ENCODE data around the gene TRIL.

Gene TRIL

GRCh38 chr7:28980451-28981160, 22.5 kb upstream of the TRIL start:
- no peak overlapping the region for H3K27ac ChIP-seq (ENCODE audit: low read depth, low read length)
- H3K4me3 ChIP-seq (ENCODE audit: low read depth in 1 of 2, low read length in 2 of 2) = no peak overlapping the region
- no peaks in the 10 kb centered on the region for H3K9me3 ChIP-seq (ENCODE audit: low read length)
- peaks cover 18% of the 10 kb centered on the region for H3K4me1 ChIP-seq (ENCODE audit: insufficient read depth, low read length)
- H3K36me3 ChIP-seq (ENCODE audit: insufficient read depth, low read length) = no peaks in the 10 kb centered on the region
- H3K9ac ChIP-seq (ENCODE audit: low read length) = no peak overlapping the region
- H3K27me3 ChIP-seq (ENCODE audit: control insufficient read depth in 1 of 2, insufficient read depth in 2 of 2, low read length in 2 of 2) = no peaks in the 10 kb centered on the region

- no peak overlapping the region for H3K4me3 ChIP-seq (ENCODE audit: low read depth in 1 of 2, low read length in 2 of 2)
- peaks cover 10% of the 10 kb centered on the region for H3K4me1 ChIP-seq (ENCODE audit: insufficient read depth, low read length)
- H3K27me3 ChIP-seq (ENCODE audit: control insufficient read depth in 1 of 2, insufficient read depth in 2 of 2, low read length in 2 of 2) = no peaks in the 10 kb centered on the region
- H3K9me3 ChIP-seq (ENCODE audit: low read length) = no peaks in the 10 kb centered on the region
- H3K27ac ChIP-seq (ENCODE audit: low read depth, low read length) = no peak overlapping the region
- H3K36me3 ChIP-seq (ENCODE audit: insufficient read depth, low read length) = no peaks in the 10 kb centered on the region
- no peak overlapping the region for H3K9ac ChIP-seq (ENCODE audit: low read length)
Observed at GRCh38 chr7:28979776-28980175, 21.6 kb upstream of the TRIL start.

- Histone ChIP-seq H3K27ac (ENCODE audit: low read depth, low read length) (no peak overlapping the region), H3K4me1 (ENCODE audit: insufficient read depth, low read length) (no peaks in the 10 kb centered on the region), H3K36me3 (ENCODE audit: insufficient read depth, low read length) (no peaks in the 10 kb centered on the region), H3K9me3 (ENCODE audit: low read length) (no peaks in the 10 kb centered on the region), H3K4me3 (ENCODE audit: low read depth in 1 of 2, low read length in 2 of 2) (no peak overlapping the region), H3K9ac (ENCODE audit: low read length) (no peak overlapping the region), H3K27me3 (ENCODE audit: control insufficient read depth in 1 of 2, insufficient read depth in 2 of 2, low read length in 2 of 2) (no peaks in the 10 kb centered on the region)
Observed at GRCh38 chr7:28977881-28978280, 19.8 kb upstream of the TRIL start.

GRCh38 chr7:28976022-28976421, 17.9 kb upstream of the TRIL start:
- H3K9me3 ChIP-seq (ENCODE audit: low read length) = peaks cover 6% of the 10 kb centered on the region
- H3K27ac ChIP-seq (ENCODE audit: low read depth, low read length) = no peak overlapping the region
- no peak overlapping the region for H3K4me3 ChIP-seq (ENCODE audit: low read depth in 1 of 2, low read length in 2 of 2)
- H3K27me3 ChIP-seq (ENCODE audit: control insufficient read depth in 1 of 2, insufficient read depth in 2 of 2, low read length in 2 of 2) = no peaks in the 10 kb centered on the region
- H3K36me3 ChIP-seq (ENCODE audit: insufficient read depth, low read length) = no peaks in the 10 kb centered on the region
- no peaks in the 10 kb centered on the region for H3K4me1 ChIP-seq (ENCODE audit: insufficient read depth, low read length)
- no peak overlapping the region for H3K9ac ChIP-seq (ENCODE audit: low read length)

- H3K27me3 ChIP-seq (ENCODE audit: control insufficient read depth in 1 of 2, insufficient read depth in 2 of 2, low read length in 2 of 2) = no peaks in the 10 kb centered on the region
- peaks cover 6% of the 10 kb centered on the region for H3K9me3 ChIP-seq (ENCODE audit: low read length)
- no peak overlapping the region for H3K4me3 ChIP-seq (ENCODE audit: low read depth in 1 of 2, low read length in 2 of 2)
- no peaks in the 10 kb centered on the region for H3K36me3 ChIP-seq (ENCODE audit: insufficient read depth, low read length)
- no peak overlapping the region for H3K9ac ChIP-seq (ENCODE audit: low read length)
- H3K4me1 ChIP-seq (ENCODE audit: insufficient read depth, low read length) = no peaks in the 10 kb centered on the region
- H3K27ac ChIP-seq (ENCODE audit: low read depth, low read length) = no peak overlapping the region
Observed at GRCh38 chr7:28973591-28973990, 15.5 kb upstream of the TRIL start.

GRCh38 chr7:28964056-28964455, 5.9 kb upstream of the TRIL start:
- H3K9me3 ChIP-seq (ENCODE audit: low read length) = no peaks in the 10 kb centered on the region
- H3K36me3 ChIP-seq (ENCODE audit: insufficient read depth, low read length) = no peaks in the 10 kb centered on the region
- no peak overlapping the region for H3K4me3 ChIP-seq (ENCODE audit: low read depth in 1 of 2, low read length in 2 of 2)
- H3K9ac ChIP-seq (ENCODE audit: low read length) = no peak overlapping the region
- H3K27ac ChIP-seq (ENCODE audit: low read depth, low read length) = no peak overlapping the region
- no peaks in the 10 kb centered on the region for H3K27me3 ChIP-seq (ENCODE audit: control insufficient read depth in 1 of 2, insufficient read depth in 2 of 2, low read length in 2 of 2)
- no peaks in the 10 kb centered on the region for H3K4me1 ChIP-seq (ENCODE audit: insufficient read depth, low read length)

GRCh38 chr7:28961972-28962371, 3.8 kb upstream of the TRIL start:
- H3K9ac ChIP-seq (ENCODE audit: low read length) = no peak overlapping the region

GRCh38 chr7:28960071-28960840, 2.1 kb upstream of the TRIL start:
- no peaks in the 10 kb centered on the region for H3K9me3 ChIP-seq (ENCODE audit: low read length)
- H3K27me3 ChIP-seq (ENCODE audit: control insufficient read depth in 1 of 2, insufficient read depth in 2 of 2, low read length in 2 of 2) = peaks cover 5 to 22% of the 10 kb centered on the region in 2 donors
- no peak overlapping the region for H3K27ac ChIP-seq (ENCODE audit: low read depth, low read length)

More at GRCh38 chr7:28961972-28962371, 3.8 kb upstream of the TRIL start:
- Histone ChIP-seq H3K9me3 (ENCODE audit: low read length) (no peaks in the 10 kb centered on the region), H3K36me3 (ENCODE audit: insufficient read depth, low read length) (no peaks in the 10 kb centered on the region), H3K27ac (ENCODE audit: low read depth, low read length) (no peak overlapping the region), H3K27me3 (ENCODE audit: control insufficient read depth in 1 of 2, insufficient read depth in 2 of 2, low read length in 2 of 2) (peaks cover 1 to 5% of the 10 kb centered on the region in 2 donors), H3K4me3 (ENCODE audit: low read depth in 1 of 2, low read length in 2 of 2) (no peak overlapping the region), H3K4me1 (ENCODE audit: insufficient read depth, low read length) (peaks cover 7% of the 10 kb centered on the region)

GRCh38 chr7:28958980-28959347, 834 bp upstream of the TRIL start:
- Histone ChIP-seq H3K36me3 (ENCODE audit: insufficient read depth, low read length) (peaks cover 5% of the 10 kb centered on the region), H3K4me1 (ENCODE audit: insufficient read depth, low read length) (peaks cover 24% of the 10 kb centered on the region), H3K9ac (ENCODE audit: low read length) (no peak overlapping the region), H3K27ac (ENCODE audit: low read depth, low read length) (no peak overlapping the region), H3K4me3 (ENCODE audit: low read depth in 1 of 2, low read length in 2 of 2) (peak overlapping the region; percentile 6 to 53), H3K27me3 (ENCODE audit: control insufficient read depth in 1 of 2, insufficient read depth in 2 of 2, low read length in 2 of 2) (peaks cover 10 to 25% of the 10 kb centered on the region in 2 donors), H3K9me3 (ENCODE audit: low read length) (no peaks in the 10 kb centered on the region)

More at GRCh38 chr7:28960071-28960840, 2.1 kb upstream of the TRIL start:
- H3K4me1 ChIP-seq (ENCODE audit: insufficient read depth, low read length) = peaks cover 18% of the 10 kb centered on the region
- H3K36me3 ChIP-seq (ENCODE audit: insufficient read depth, low read length) = peaks cover under 1% of the 10 kb centered on the region
- no peak overlapping the region for H3K9ac ChIP-seq (ENCODE audit: low read length)
- H3K4me3 ChIP-seq (ENCODE audit: low read depth in 1 of 2, low read length in 2 of 2) = no peak overlapping the region

GRCh38 chr7:28957751-28958234, 337 bp downstream of the TRIL start:
- Histone ChIP-seq H3K9me3 (ENCODE audit: low read length) (no peaks in the 10 kb centered on the region), H3K9ac (ENCODE audit: low read length) (no peak overlapping the region), H3K27ac (ENCODE audit: low read depth, low read length) (peak overlapping the region; percentile 15), H3K27me3 (ENCODE audit: control insufficient read depth in 1 of 2, insufficient read depth in 2 of 2, low read length in 2 of 2) (peaks cover 10 to 25% of the 10 kb centered on the region in 2 donors), H3K36me3 (ENCODE audit: insufficient read depth, low read length) (peaks cover 5% of the 10 kb centered on the region), H3K4me3 (ENCODE audit: low read depth in 1 of 2, low read length in 2 of 2) (peak overlapping the region; percentile 16 to 53), H3K4me1 (ENCODE audit: insufficient read depth, low read length) (peaks cover 36% of the 10 kb centered on the region)

- Histone ChIP-seq H3K9ac (ENCODE audit: low read length) (no peak overlapping the region), H3K36me3 (ENCODE audit: insufficient read depth, low read length) (peaks cover 5% of the 10 kb centered on the region), H3K27me3 (ENCODE audit: control insufficient read depth in 1 of 2, insufficient read depth in 2 of 2, low read length in 2 of 2) (peaks cover 10 to 25% of the 10 kb centered on the region in 2 donors), H3K9me3 (ENCODE audit: low read length) (no peaks in the 10 kb centered on the region), H3K27ac (ENCODE audit: low read depth, low read length) (no peak overlapping the region), H3K4me3 (ENCODE audit: low read depth in 1 of 2, low read length in 2 of 2) (peak overlapping the region; percentile 53 to 60), H3K4me1 (ENCODE audit: insufficient read depth, low read length) (peaks cover 36% of the 10 kb centered on the region)
Observed at GRCh38 chr7:28957064-28957750, 923 bp downstream of the TRIL start.

Data from muscle layer of colon (tissue), 2 donors.